Measurements from ENCODE around the gene MGAT3.

MGAT3 gene

DNA sequence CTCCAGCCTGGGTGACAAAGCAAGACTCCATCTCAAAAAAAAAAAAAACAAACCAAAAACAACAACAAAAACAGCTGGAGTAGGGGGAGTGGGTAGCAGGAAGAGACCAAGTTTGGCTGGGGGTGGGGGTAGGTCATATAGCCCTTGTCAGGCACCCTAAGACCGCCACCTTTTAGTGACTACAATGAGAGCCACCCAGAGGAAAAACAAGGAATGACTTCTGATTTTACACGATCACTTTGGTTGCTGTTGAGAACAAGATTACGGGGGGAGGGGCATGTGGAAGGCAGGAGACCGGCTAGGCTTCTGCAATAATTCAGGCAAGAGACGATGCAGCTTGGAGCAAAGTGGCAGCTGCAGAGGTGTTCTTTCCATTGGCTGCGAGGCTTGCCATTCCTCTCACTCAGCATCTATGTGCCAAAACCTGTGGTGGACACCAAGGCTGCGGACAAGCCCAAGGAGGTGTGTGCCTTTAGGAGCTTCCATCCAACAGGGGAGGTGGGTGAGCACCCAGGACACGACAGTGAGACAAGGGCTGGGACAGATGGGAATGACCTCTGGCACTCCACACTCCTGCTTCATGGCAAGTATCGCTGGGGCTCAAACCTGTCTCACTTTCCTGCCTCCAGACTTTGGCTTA, 74.0 kb downstream of the MGAT3 start:
- peak; percentile 44 for DNase-seq (ENCODE audit: low read depth)
- peak overlapping the region; percentile 30 for H3K4me3 ChIP-seq (ENCODE audit: low read length)
- TF ChIP-seq, protein P1, sequence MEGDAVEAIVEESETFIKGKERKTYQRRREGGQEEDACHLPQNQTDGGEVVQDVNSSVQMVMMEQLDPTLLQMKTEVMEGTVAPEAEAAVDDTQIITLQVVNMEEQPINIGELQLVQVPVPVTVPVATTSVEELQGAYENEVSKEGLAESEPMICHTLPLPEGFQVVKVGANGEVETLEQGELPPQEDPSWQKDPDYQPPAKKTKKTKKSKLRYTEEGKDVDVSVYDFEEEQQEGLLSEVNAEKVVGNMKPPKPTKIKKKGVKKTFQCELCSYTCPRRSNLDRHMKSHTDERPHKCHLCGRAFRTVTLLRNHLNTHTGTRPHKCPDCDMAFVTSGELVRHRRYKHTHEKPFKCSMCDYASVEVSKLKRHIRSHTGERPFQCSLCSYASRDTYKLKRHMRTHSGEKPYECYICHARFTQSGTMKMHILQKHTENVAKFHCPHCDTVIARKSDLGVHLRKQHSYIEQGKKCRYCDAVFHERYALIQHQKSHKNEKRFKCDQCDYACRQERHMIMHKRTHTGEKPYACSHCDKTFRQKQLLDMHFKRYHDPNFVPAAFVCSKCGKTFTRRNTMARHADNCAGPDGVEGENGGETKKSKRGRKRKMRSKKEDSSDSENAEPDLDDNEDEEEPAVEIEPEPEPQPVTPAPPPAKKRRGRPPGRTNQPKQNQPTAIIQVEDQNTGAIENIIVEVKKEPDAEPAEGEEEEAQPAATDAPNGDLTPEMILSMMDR (conservative IDR thresholded peaks at IDR 0.05; ENCODE audit: low read length), result peak; percentile 44

- DNase-seq (ENCODE audit: low read depth), result peak; percentile 99
- TF ChIP-seq, protein P1 (conservative IDR thresholded peaks at IDR 0.05; ENCODE audit: low read length), result no peak
- H3K4me3 ChIP-seq (ENCODE audit: low read length), result peak within 1 kb of the TSS; percentile 97
Observed at GRCh38 chr22:39532215-39533073, 75.6 kb downstream of the MGAT3 start, which contains the start of gene RPS19BP1. Gene RPS19BP1 (minus strand): TSS chr22:39532748. CDS start chr22:39532738, 10 bp downstream.

DNA sequence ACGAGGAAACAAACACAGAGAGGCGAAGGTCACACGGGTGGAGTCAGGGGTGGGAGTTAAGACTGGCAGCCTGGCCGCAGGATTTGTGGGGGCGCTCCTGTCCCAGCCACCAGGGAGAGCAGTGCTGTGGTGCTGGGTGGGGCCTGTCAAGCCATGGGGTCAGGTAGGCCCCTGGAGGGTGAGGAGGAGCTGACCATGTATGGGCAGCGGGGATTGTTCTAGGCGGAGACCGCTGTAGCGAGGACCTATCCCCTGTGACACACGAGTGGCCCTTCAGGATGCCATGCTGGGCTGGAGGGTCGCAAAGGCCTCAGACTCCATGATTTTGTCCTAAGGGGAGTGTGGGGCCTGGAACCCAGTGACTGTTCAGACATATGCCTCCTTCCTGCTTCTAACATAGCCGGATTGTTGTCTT, 77.3 kb downstream of the MGAT3 start:
- TF ChIP-seq, protein P1 (conservative IDR thresholded peaks at IDR 0.05; ENCODE audit: low read length), result no peak
- H3K4me3 ChIP-seq (ENCODE audit: low read length), result no peak overlapping the region
- DNase-seq (ENCODE audit: low read depth), result no peak

DNA sequence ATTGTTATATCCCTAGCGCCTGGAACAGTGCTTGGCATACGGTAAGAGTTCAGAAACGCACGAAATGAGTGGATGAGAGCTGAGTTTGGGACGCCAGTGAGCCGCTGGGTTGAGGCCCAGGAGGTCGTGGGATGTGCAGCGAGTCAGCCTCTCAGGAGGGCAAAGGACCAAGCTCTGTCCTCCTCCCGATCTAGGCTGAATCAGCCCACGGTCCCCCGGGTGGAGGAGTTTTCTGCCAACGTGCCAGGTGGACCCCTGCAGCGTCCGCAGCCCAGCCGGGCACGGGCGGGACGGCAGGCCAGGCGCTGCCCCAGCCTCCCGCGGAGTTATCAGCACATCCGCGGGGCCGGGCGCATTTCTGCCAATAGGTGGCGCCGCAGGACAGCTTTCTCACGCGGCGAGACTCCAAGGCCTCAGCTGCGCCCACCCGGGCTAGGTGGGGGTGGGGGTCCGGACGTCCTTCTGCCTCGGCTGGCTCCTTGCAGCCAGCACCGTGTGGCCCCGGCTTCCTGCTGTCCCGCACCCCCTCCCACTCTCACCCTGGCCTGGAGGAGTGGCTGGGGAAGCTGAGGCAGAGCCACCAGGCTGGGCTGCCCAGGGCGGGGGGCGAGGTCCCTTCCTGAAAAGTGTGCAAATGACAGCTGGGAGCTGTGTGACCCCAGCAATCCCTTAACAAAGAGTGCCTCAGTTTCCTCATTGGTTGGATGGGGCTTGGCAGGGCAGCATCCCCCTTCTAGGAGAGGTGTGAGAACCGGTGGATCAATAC, 78.0 kb downstream of the MGAT3 start:
- TF ChIP-seq, protein P1 (conservative IDR thresholded peaks at IDR 0.05; ENCODE audit: low read length), result peak; percentile 65
- H3K4me3 ChIP-seq (ENCODE audit: low read length), result peak overlapping the region; percentile 17; the same call in 1 of the 2 replicates
- DNase-seq (ENCODE audit: low read depth), result peak; percentile 53

DNA sequence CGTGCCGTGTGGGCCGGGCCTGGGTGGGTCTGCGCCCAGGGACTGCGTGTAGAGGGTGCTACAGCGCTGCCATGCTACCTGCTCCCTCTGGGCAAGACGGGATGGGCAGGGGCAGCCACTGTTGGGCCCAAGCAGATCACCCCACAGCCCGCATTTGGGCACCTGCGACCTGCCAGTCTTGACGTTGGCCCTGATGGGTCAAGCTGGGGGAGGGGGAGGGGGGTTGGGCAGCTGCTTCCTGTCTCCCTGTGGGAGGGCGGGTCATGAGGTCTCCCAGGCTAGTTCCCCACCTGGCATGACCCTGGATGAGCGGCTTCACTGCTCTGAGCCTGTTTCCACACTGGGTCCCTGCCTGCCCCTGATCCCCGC, 78.5 kb downstream of the MGAT3 start:
- TF ChIP-seq, protein P1 (conservative IDR thresholded peaks at IDR 0.05; ENCODE audit: low read length), result no peak
- DNase-seq (ENCODE audit: low read depth), result no peak
- H3K4me3 ChIP-seq (ENCODE audit: low read length), result no peak overlapping the region

DNA sequence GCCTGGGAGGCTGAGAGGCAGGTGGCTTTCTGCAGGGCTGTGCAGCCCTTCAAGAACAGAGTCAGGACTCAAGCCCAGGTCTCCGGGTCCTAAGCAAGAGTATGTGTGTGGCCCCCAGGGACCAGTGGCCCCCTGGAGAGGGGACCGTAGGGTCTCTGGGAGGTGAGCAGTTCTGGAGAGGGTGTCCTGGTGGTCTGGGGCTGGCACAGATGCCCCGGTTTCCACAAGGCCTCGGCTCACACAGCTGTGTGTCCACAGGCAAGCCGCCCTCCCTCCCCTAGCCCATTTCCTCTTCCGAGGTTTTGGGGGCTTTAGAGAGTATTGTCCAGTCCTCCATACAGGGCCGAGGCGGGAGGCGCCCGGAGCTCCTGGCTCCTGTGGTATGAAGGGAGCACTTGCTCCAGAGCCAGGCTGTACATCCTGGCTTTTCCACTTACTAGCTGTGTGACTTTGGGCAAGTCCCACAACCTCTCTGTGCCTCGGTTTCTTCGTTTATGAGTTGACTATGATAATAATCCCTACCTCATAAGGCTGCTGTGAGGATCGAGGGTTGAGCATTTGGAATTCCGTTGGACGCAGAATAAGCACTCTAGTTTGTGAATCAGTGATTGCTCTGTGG, 79.1 kb downstream of the MGAT3 start:
- TF ChIP-seq, protein P1 (conservative IDR thresholded peaks at IDR 0.05; ENCODE audit: low read length), result no peak
- H3K4me3 ChIP-seq (ENCODE audit: low read length), result no peak overlapping the region
- DNase-seq (ENCODE audit: low read depth), result no peak
